Adipocyte (in vitro differentiated cells): ENCODE data around the gene DQX1.
A peak's percentile ranks its signal among the peaks of the same experiment; 100 is the strongest.
"Not testable (repeated sequence)": the region's sequence is repeated elsewhere in the genome, so short reads cannot be mapped to it uniquely, and the experiment has no call there.

Experiments used
- DNase-seq: peaks from one replicate; pipeline ENCODE4 v3.0.0-alpha.2; 2015; ENCODE audit warnings: low read depth
- H3K27me3 ChIP-seq: replicated peaks from 2 replicates; pipeline ENCODE4 v1.7.0; 2013; ENCODE audit warnings: mild to moderate bottlenecking, low read length, moderate library complexity; ENCODE audit not compliant: control insufficient read depth, insufficient read depth
- H3K36me3 ChIP-seq: 2 replicates; pipeline ENCODE4 v1.7.0; 2013; ENCODE audit warnings: low read length, mild to moderate bottlenecking, moderate library complexity; ENCODE audit not compliant: control insufficient read depth, insufficient read depth, severe bottlenecking
- H3K4me1 ChIP-seq: 2 replicates; pipeline ENCODE4 v1.7.0; 2013; ENCODE audit warnings: mild to moderate bottlenecking, low read length, moderate library complexity; ENCODE audit not compliant: control insufficient read depth, insufficient read depth
- H3K4me3 ChIP-seq: 2 replicates; pipeline ENCODE4 v1.7.0; 2013; ENCODE audit warnings: mild to moderate bottlenecking, low read length, moderate library complexity
- H3K9ac ChIP-seq: 2 replicates; pipeline ENCODE4 v1.7.0; 2013; ENCODE audit warnings: mild to moderate bottlenecking, low read length, moderate library complexity
- H3K9me3 ChIP-seq: 2 replicates; pipeline ENCODE4 v1.7.0; 2013; ENCODE audit warnings: mild to moderate bottlenecking, low read length, moderate library complexity; ENCODE audit not compliant: control insufficient read depth

Gene DQX1

DNA sequence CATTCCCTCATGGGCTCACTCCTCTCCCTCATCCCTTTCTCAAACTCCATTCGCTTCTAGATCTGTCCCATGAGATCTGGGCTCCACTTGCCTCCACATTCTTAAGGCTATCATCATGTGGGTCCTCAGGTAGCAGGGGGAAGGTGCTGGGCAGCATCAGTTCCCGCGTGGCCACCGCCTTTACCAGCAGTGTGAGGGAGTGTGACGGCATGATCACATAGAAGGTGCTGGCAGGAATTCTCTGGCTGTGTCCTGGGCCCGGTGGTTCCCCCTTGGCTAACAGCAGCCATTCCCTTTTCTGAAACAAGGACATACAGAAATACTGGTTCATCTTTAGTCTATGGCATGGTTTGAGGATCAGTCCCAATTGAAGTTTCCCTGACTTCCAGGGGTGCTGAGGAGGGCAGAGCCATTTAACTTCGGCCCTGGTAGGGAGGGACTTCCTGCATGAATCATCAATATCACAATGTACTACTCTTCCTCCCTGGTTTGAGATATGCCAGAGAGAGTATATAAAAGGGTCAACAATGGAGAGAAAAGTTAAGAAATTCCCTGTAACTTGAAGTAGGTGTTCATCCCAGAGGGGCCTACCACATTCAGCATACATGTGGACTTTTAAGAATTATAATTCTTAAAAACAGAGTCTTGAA, 36.2 kb upstream of the DQX1 start:
- Histone ChIP-seq H3K9me3 (no peaks in the 10 kb centered on the region), H3K4me3 (no peak overlapping the region), H3K36me3 (no peaks in the 10 kb centered on the region), H3K4me1 (peaks cover 29% of the 10 kb centered on the region), H3K9ac (no peak overlapping the region), H3K27me3 (no peaks in the 10 kb centered on the region)
- no peak for DNase-seq

DNA sequence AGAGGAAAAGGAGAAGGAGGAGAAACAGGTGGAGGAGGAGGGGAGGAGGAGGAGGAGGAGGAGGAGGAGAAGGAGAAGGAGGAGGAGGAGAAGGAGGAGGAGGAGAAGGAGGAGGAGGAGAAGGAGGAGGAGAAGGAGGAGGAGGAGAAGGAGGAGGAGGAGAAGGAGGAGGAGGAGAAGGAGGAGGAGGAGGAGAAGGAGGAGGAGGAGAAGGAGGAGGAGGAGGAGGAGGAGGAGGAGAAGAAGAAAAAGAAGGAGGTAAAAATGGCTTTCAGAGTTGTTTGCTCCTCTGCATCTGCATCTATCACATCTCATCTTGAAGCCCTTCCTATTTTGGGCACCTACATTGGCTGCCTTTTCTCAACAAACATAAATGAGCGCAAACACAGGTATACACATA, 35.0 kb upstream of the DQX1 start:
- not testable (repeated sequence) for H3K27me3 ChIP-seq, DNase-seq, H3K9me3 ChIP-seq, H3K9ac ChIP-seq, H3K36me3 ChIP-seq, H3K4me3 ChIP-seq
- H3K4me1 ChIP-seq: peaks cover 18% of the 10 kb centered on the region

DNA sequence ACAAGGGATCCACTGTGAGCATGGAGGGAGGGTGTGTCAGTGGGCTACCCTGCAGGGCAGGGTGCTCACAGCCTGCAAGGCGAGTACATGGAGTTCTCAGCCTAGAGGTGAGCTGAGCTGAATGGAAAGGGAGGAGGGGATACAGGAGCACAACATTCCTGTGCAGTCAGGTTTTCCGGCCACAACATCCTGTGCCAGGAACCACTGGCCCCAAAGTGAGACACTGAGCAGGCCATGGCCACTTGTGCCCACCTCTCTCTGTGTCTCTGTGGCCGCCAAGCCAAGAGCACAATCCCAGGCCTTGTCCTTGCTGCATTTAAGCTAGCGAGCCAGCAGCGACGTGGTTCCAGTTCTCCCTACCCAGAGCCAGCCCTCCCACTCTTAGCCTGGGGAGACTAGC, 34.6 kb upstream of the DQX1 start:
- Histone ChIP-seq H3K9ac (no peak overlapping the region), H3K4me1 (peaks cover 15% of the 10 kb centered on the region), H3K9me3 (no peaks in the 10 kb centered on the region), H3K4me3 (no peak overlapping the region), H3K27me3 (no peaks in the 10 kb centered on the region), H3K36me3 (peaks cover 5% of the 10 kb centered on the region)
- no peak for DNase-seq

DNA sequence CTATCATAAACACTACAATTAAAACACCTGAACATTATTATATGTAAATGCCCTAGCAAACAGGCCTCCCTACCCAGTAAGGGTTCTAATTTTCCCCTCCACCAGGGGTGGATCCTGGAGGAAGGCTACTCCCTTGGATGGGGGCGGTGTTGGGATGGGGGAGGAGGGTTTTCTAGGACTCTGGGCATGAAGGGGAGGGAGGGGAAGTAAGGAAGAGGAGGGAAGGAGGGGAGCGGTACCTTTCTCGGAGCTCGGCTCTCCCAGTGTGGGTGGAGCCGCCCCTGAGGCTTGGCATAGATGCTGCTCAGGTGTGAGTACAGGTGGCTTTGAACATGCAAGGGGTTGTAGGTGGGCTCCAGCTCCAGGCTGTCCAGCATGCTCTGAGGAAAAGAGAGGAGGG, 33.9 kb upstream of the DQX1 start:
- H3K9me3 ChIP-seq: no peaks in the 10 kb centered on the region
- no peak overlapping the region for H3K4me3 ChIP-seq
- peaks cover 5% of the 10 kb centered on the region for H3K36me3 ChIP-seq
- peaks cover 21% of the 10 kb centered on the region for H3K4me1 ChIP-seq
- no peak overlapping the region for H3K9ac ChIP-seq
- DNase-seq: no peak
- H3K27me3 ChIP-seq: no peaks in the 10 kb centered on the region

DNA sequence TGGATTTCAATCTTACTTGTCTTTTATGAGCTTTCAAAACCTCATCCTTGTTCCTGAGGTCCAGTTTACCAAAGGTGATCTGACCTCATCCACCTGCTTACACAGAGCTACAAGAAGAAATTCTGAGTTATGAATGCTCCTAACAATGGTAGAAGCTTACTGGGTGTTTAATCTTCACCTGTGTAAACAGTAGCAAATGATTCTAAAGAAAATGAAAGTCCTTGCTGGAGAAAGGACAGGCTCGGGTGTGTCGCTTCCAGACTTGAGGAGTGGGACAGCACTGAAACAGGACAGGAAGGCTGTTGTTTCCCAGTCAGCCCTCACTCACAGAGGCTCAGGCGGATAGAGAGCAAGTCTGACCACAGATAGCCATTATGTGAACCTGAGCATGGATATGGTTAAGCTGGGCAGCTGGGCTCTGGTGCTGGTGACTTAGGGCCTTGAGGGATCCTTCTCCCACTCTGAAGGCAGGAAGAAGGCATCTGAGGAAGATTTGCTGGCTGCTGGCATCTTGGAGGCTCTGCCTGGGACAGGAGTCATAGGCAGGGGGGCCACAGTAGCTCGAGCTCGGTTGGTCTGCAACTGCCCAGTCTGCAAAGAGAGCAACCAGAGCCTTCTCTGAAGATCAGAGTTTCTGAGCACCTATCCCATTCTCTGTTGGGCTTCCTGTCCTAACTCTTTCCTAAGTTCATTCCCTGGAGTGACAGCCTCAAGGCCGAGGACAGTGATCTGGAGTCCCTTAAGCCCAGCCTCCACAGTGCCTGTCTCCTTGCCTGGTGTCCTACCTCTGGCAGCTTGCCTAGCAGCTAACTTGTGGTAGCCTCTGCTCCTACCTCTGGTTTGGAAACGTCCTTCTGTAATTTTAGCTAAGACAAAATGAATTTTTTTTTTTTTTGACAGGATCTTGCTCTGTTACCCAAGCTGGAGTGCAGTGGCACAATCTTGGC, 32.5 kb upstream of the DQX1 start:
- H3K4me1 ChIP-seq: peaks cover 15% of the 10 kb centered on the region
- H3K4me3 ChIP-seq: no peak overlapping the region
- no peaks in the 10 kb centered on the region for H3K27me3 ChIP-seq
- H3K9ac ChIP-seq: no peak overlapping the region
- peaks cover 5% of the 10 kb centered on the region for H3K36me3 ChIP-seq
- no peak for DNase-seq
- no peaks in the 10 kb centered on the region for H3K9me3 ChIP-seq

DNA sequence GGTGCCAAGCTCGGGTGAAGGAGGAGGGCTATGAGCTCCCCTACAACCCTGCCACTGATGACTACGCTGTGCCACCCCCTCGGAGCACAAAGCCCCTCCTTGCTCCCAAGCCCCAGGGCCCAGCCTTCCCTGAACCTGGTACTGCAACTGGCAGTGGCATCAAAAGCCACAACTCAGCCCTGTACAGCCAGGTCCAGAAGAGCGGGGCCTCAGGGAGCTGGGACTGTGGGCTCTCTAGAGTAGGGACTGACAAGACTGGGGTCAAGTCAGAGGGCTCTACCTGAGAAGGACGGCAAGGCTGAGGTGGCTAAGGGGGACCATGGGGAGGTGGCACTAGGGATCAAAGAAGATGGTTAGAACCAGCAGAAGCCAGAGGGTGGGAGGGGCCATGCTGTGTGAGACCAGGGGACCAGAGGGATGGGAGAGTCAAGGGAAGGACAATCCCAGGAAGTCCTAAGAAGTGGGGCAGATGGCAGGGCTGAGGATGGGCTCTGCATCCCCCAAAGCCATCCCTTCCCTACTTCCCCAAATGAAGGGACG, 30.9 kb upstream of the DQX1 start:
- no peak for DNase-seq
- no peaks in the 10 kb centered on the region for H3K27me3 ChIP-seq

DNA sequence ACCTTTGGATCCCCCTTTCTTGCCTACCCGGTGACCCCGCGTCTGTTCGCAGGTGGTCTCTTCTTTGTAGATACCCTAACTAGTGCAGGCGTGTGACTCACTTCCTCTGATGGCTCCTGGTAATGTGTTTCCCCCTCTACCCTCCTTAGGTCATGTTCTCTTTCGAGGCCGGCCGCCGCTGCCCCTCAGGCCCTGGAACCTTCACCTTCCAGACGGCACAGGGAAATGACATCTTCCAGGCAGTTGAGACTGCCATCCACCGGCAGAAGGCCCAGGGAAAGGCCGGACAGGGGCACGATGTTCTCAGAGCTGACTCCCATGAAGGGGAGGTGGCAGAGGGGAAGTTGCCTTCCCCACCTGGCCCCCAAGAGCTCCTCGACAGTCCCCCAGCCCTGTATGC, 30.1 kb upstream of the DQX1 start:
- peaks cover 5% of the 10 kb centered on the region for H3K36me3 ChIP-seq
- H3K9ac ChIP-seq: no peak overlapping the region
- H3K27me3 ChIP-seq: no peaks in the 10 kb centered on the region
- H3K9me3 ChIP-seq: no peaks in the 10 kb centered on the region
- H3K4me3 ChIP-seq: peak overlapping the region; percentile 87
- H3K4me1 ChIP-seq: peaks cover 25% of the 10 kb centered on the region
- DNase-seq: no peak

More for the DNA sequence above, 30.9 kb upstream of the DQX1 start:
- H3K9ac ChIP-seq: no peak overlapping the region
- H3K36me3 ChIP-seq: peaks cover 5% of the 10 kb centered on the region
- peaks cover 25% of the 10 kb centered on the region for H3K4me1 ChIP-seq
- no peaks in the 10 kb centered on the region for H3K9me3 ChIP-seq
- no peak overlapping the region for H3K4me3 ChIP-seq

DNA sequence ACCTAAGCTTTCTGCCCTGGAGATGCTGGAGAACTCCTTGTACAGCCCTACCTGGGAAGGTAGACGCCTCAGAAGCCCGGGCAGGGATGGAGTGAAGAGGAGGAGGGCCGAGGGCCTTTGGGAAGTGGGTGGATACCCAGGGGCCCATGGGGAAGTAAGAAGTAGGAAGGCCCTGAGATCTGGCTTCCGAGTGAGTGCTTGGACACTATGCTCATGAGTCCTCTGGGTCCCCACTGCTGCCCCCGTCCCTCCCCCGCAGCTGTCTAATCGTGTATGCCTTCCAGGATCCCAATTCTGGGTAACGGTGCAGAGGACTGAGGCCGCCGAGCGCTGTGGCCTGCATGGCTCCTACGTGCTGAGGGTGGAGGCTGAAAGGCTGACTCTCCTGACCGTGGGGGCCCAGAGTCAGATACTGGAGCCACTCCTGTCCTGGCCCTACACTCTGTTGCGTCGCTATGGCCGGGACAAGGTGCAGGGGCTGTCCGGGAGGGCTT, 29.6 kb upstream of the DQX1 start:
- H3K4me1 ChIP-seq: peaks cover 25% of the 10 kb centered on the region
- H3K9me3 ChIP-seq: no peaks in the 10 kb centered on the region
- DNase-seq: no peak
- H3K27me3 ChIP-seq: no peaks in the 10 kb centered on the region
- peak overlapping the region; percentile 87 for H3K9ac ChIP-seq
- peaks cover 5% of the 10 kb centered on the region for H3K36me3 ChIP-seq
- peak overlapping the region; percentile 87 for H3K4me3 ChIP-seq

DNA sequence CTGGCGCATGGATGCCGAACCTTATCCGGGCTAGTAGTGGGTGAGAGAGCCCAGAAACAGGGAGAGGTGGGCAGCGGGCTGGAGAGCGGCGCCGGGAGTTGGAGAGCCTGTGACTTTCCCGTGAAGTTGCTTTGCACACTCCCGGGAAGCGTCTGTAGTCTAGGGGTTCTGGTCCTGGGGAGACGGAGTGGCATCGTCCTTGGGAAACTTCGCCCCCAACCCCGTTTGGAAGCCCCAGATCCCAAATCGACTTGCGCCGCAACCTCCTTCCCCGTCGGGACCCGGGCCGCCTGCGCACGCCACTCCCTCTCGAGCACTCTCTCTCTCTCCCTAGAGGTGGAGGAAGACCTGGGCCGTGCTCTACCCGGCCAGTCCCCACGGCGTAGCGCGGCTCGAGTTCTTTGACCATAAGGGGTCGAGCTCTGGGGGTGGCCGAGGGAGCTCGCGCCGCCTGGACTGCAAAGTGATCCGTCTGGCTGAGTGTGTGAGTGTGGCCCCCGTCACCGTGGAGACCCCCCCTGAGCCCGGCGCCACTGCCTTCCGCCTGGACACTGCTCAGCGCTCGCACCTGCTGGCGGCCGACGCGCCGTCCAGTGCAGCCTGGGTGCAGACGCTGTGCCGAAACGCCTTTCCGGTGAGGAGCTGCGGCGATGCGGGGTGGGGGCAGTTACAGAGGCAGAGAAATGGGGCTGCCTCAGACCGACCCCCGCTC, 28.9 kb upstream of the DQX1 start:
- Histone ChIP-seq H3K4me3 (peak overlapping the region; percentile 87), H3K4me1 (peaks cover 25% of the 10 kb centered on the region), H3K36me3 (peaks cover 5% of the 10 kb centered on the region), H3K27me3 (no peaks in the 10 kb centered on the region), H3K9me3 (no peaks in the 10 kb centered on the region), H3K9ac (peak overlapping the region; percentile 87)
- peak; percentile 61 for DNase-seq

DNA sequence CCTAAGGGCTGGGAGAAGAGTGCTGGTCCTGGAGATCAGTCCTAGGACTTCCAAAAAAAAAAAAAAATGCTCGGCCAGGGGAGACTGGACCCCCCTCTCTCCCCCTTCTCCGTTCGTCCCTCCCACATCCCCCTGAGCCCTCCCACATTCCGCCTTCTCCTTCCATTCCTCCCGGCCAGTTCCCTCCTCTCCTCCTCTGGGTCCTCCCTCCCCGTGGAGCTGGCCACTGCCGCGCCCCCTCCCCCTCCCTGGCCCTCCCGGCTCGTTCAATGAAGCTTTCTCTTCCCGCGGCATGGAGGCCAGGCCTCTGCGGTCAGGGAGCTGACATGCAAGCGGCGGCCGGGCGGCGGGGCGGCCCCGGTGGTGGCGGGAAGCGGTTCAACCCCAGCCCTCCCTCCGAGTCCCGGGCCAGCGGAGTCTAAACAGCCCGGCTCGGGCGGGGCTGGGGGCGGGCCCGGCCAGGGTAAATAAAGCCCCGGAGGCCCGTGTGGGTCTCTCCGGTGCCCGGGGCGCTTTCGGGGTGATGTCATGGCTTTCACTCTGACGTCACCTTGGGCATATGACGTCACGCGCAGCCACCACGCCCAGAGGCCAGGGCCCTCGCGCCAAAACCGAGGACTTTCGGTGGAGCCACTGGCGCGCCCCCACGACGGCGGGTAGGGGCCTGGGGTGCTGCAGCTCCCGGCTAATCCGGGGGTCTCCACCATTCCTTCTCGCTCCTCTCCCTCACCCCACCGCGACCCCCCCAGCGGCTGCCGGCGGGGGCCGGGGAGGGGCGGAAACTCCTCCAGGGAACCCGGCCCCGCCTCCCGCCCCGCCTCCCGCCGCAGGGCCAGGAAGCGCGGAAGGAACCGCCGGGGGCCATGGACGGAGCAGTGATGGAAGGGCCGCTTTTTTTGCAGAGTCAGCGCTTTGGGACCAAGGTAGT, 28.1 kb upstream of the DQX1 start, which contains the start of the genes DOK1 and LOXL3:
TSS of gene DOK1 (plus strand) at position 829 of the 928 bp plus-strand sequence. CDS start at position 864, 35 bp downstream.
TSS of gene LOXL3 (minus strand) at position 51 of the 928 bp plus-strand sequence. CDS start 1,308 bp downstream, outside the sequence.
- Histone ChIP-seq H3K4me3 (peak within 1 kb of the TSS; percentile 87), H3K36me3 (peaks cover 5% of the 10 kb centered on the region), H3K4me1 (peaks cover 29% of the 10 kb centered on the region), H3K9me3 (no peaks in the 10 kb centered on the region), H3K27me3 (no peaks in the 10 kb centered on the region), H3K9ac (peak within 1 kb of the TSS; percentile 87)
- DNase-seq: peak; percentile 96
